Measurements from ENCODE around the gene PARD6G. TPM values are rescaled to one million over a fixed set of nuclear protein-coding genes. Genes with fewer than 3 reads are reported as not detected.

Gene PARD6G
- total RNA-seq, 2 donors from 2014 or later = 0.58 TPM; not detected in 1

DNA sequence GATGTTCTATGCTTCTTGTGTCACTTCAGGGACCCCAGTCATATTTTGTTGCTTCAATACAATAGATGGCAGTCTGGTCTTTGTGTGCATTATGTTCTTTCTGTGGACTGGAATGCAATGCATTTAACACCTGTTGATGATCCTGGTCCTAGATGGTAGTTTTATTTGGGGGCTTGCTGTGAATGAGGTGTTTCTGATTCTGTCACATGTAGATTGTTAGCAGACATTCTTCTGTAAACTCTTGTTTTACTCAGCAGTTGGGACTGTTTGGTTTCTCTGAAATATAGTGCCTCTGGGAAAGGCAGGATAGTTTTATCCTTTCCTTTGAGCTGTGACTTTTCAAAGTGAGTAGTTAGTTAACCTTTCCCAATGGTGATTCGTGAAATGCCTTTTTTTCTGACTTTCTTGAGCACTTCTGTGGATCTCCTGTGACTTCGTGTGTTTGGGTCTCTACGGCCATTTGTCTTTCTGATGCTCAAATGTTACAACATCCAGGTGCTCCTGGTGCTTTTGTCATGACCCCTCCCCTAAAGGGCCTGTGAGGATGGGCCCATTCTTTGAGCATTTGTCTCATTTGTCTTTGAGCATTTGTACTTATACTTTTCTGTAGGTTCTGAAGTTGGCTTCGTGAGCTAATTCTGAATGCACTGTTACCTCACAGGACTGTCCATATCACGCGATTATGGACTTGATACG lies 117.5 kb downstream of the PARD6G start:
- no peak for ATAC-seq
- H3K27ac Mint-ChIP-seq = no peak overlapping the region
- no peak for DNase-seq (ENCODE audit: low spot score in 2 of 2)
- peaks cover 13 to 26% of the 10 kb centered on the region in 2 donors for H3K36me3 Mint-ChIP-seq
- H3K9me3 Mint-ChIP-seq = no peaks in the 10 kb centered on the region

- ATAC-seq = no peak
- no peak for DNase-seq (ENCODE audit: low spot score in 2 of 2)
- Mint-ChIP-seq H3K9me3 (no peaks in the 10 kb centered on the region), H3K27ac (no peak overlapping the region), H3K36me3 (peaks cover 11 to 24% of the 10 kb centered on the region in 2 donors)
Observed at GRCh38 chr18:80127635-80128034, 119.7 kb downstream of the PARD6G start.

GRCh38 chr18:80126797-80127196 lies 120.5 kb downstream of the PARD6G start:
- peaks cover 11 to 27% of the 10 kb centered on the region in 2 donors for H3K36me3 Mint-ChIP-seq
- DNase-seq (ENCODE audit: low spot score in 2 of 2) (no peak), ATAC-seq (no peak)

DNA sequence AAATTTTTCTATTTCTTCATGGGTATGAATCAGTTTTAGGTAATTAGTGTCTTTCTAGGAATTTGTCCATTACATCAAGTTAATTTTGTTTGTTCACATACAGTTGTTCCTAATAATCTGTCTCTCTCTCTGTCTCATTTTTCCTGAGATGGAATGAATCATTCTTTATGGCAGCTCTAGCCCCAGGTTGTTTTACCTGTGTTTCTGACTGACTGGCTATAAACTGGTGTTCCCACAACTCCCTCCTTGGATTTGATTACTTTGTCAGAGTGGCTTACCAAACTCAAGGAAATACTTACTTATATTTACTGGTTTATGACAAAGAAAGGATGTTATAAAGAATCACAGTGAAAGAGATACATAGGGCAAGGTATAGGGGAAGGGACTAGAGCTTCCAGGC lies 123.2 kb downstream of the PARD6G start:
- H3K27ac Mint-ChIP-seq = no peak overlapping the region
- no peak for DNase-seq (ENCODE audit: low spot score in 2 of 2)
- no peak for ATAC-seq
- peaks cover 21 to 43% of the 10 kb centered on the region in 2 donors for H3K36me3 Mint-ChIP-seq
- no peaks in the 10 kb centered on the region for H3K9me3 Mint-ChIP-seq

More at GRCh38 chr18:80126797-80127196, 120.5 kb downstream of the PARD6G start:
- no peaks in the 10 kb centered on the region for H3K9me3 Mint-ChIP-seq
- no peak overlapping the region for H3K27ac Mint-ChIP-seq

DNA sequence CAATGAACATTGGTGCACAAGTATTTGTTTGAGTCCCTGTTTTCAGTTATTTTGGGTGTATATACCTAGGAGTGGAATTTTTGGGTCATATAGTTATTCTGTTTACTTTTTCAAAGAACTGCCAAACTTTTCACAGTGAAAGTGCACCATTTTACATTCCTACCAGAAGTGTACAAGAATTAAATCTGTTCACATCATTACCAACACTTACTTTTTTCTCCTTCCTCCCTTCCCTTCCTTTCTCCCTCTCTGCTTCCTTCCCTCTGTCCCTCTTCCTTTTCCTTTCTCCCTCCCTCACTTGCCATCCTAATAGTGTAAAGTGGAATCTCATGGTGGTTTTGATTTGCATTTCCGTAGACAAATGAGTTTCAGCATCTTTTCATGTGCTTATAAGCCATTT lies 126.4 kb downstream of the PARD6G start:
- no peak for ATAC-seq
- H3K27ac Mint-ChIP-seq = no peak overlapping the region
- H3K36me3 Mint-ChIP-seq = peaks cover 22 to 49% of the 10 kb centered on the region in 2 donors
- no peaks in the 10 kb centered on the region for H3K9me3 Mint-ChIP-seq
- no peak for DNase-seq (ENCODE audit: low spot score in 2 of 2)

DNA sequence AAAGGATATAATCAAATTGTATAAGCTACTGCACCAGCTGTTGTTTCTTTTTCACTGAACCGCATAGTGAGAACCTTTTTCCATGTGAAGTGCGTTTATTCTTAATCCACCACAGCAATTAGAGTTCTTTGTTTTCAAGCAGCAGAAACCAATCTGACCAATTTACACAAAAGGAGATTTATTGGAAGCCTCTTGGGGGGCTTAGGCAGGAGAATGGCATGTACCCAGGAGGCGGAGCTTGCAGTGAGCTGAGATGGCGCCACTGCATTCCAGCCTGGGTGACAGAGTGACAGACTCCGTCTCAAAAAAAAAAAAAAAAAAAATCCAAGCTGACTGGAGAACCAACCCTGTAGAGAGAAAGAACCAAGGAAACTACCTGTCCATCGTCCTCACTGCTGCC lies 128.2 kb downstream of the PARD6G start:
- DNase-seq (ENCODE audit: low spot score in 2 of 2) = no peak
- peaks cover 22 to 44% of the 10 kb centered on the region in 2 donors for H3K36me3 Mint-ChIP-seq
- no peaks in the 10 kb centered on the region for H3K9me3 Mint-ChIP-seq
- no peak for ATAC-seq
- H3K27ac Mint-ChIP-seq = no peak overlapping the region

DNA sequence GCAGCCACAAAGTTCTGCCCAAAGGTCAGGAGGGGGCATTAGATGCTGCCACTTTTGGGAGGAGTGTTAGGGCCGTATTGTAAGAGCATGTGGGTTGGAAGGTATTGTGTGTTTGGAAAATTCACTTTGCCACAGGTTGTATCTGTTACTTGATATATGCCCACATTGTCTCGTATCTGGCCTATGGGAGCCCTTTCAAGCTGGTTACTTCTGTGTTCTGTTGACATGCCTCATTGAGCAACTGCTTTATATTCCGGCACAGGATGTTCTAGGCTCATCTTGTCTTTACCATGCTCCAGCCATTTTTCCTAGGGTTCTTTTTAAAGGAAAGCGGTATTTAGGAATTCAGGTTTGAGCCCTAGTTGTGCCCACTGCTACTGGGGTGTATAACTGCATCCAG lies 132.3 kb downstream of the PARD6G start:
- Mint-ChIP-seq H3K9me3 (no peaks in the 10 kb centered on the region), H3K27ac (no peak overlapping the region), H3K36me3 (peaks cover 20 to 36% of the 10 kb centered on the region in 2 donors)
- no peak for ATAC-seq
- no peak for DNase-seq (ENCODE audit: low spot score in 2 of 2)

- no peak for DNase-seq (ENCODE audit: low spot score in 2 of 2)
- Mint-ChIP-seq H3K36me3 (peaks cover 17 to 19% of the 10 kb centered on the region in 2 donors), H3K27ac (no peak overlapping the region), H3K9me3 (no peaks in the 10 kb centered on the region)
- ATAC-seq = no peak
Observed at GRCh38 chr18:80112624-80113248, 134.6 kb downstream of the PARD6G start.

DNA sequence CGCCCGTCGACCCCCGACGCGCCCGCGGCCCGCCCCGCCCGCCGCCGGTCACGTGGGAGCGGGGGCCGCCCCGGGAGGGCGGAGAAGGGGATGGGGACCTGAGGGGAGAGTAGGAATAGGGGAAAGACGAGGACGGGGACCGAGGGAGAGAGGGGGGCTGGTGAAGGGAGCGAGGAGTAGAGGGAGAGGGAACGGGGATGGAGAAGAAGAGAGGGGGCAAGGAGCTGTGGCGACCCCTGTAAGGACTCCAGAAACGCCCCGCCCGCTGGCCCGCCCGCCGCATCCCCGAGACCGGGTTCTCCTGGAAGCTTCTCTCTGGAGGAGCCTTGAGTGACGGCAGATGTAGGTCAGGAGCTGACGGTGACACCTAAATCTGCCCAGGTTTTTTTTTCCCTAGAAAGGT lies 137.6 kb downstream of the PARD6G start:
- Mint-ChIP-seq H3K27ac (peak overlapping the region; percentile 30 to 93), H3K36me3 (peaks cover 10 to 11% of the 10 kb centered on the region in 2 donors), H3K9me3 (no peaks in the 10 kb centered on the region)
- peak in 1 of 2 donors; percentile 44 for DNase-seq (ENCODE audit: low spot score in 2 of 2)
- ATAC-seq = peak; percentile 17 to 23

GRCh38 chr18:80108739-80109675 lies 138.3 kb downstream of the PARD6G start, which contains the start of gene ADNP2:
TSS of gene ADNP2 (plus strand) at chr18:80109262. CDS start at chr18:80117543, 8,281 bp downstream.
- DNase-seq (ENCODE audit: low spot score in 2 of 2) (peak; percentile 83 to 92), ATAC-seq (peak; percentile 86 to 87)
- Mint-ChIP-seq H3K9me3 (no peaks in the 10 kb centered on the region), H3K36me3 (peaks cover 10 to 11% of the 10 kb centered on the region in 2 donors), H3K27ac (peak within 1 kb of the TSS; percentile 93)

GRCh38 chr18:80108121-80108536 lies 139.2 kb downstream of the PARD6G start:
- DNase-seq (ENCODE audit: low spot score in 2 of 2) (no peak), ATAC-seq (no peak)
- H3K27ac Mint-ChIP-seq = peak overlapping the region in 1 of 2 donors; percentile 93
- peaks cover 10 to 11% of the 10 kb centered on the region in 2 donors for H3K36me3 Mint-ChIP-seq
- no peaks in the 10 kb centered on the region for H3K9me3 Mint-ChIP-seq

DNA sequence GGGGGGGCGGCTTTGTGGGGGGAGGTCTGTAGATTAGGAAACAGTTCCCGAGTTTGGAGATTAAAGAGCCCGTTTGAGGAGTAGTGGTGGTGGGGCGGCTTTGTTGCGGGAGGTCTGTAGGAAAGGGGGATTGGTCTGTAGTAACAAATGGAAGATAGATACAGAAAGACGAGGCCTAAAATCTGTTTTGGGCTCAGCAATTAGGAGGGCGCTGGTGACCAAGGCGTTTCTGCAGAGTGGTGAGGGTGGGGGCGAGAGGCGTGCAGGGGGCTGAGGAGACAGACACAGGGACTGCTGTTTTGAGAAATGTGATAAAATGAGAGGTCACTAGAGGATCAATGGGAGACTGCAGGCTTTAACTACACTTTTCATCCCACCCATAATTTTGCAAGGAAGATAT lies 139.9 kb downstream of the PARD6G start:
- H3K36me3 Mint-ChIP-seq = peaks cover 10 to 11% of the 10 kb centered on the region in 2 donors
- DNase-seq (ENCODE audit: low spot score in 2 of 2) = no peak
- no peak overlapping the region for H3K27ac Mint-ChIP-seq
- ATAC-seq = no peak
- H3K9me3 Mint-ChIP-seq = no peaks in the 10 kb centered on the region

Other genes with a start within 250 kb of the PARD6G start
- gene RBFA, start 213.1 kb downstream of the PARD6G start, total RNA-seq = 10 to 100 TPM; 33.0 to 38.4 TPM
- 10 to 100 TPM; 27.6 to 37.3 TPM for gene ADNP2, start 138.3 kb downstream of the PARD6G start, total RNA-seq